MCF 10A (cell line): ENCODE measurements around the gene TOB2. TPM values are rescaled to one million over a fixed set of nuclear protein-coding genes. Genes with fewer than 3 reads are reported as not detected.

Experiments used
- BruUV-seq: library from RNA; stranded (reverse); fragments of 400-500 nt; replicated peaks from 2 replicates; lab custom pipeline; 2021; lab: Mats Ljungman, UMichigan
- CTCF ChIA-PET: fragments of 300-600 bp; sonication (Branson Sonifier 250); formaldehyde crosslinking; extraction: SDS; loops from one replicate; lab custom pipeline; 2021; ENCODE audit warnings: antibody characterized with exemption, inconsistent platforms; lab: Yijun Ruan, JAX
- POLR2A ChIA-PET: fragments of 300-600, 350-650 bp; sonication (Branson Sonifier 250); formaldehyde crosslinking; extraction: SDS; loops from one replicate; lab custom pipeline; 2020; ENCODE audit warnings: antibody characterized with exemption, inconsistent platforms; lab: Yijun Ruan, JAX
- DNase-seq: peaks from one replicate; pipeline ENCODE4 v3.0.0-alpha.2; 2018; ENCODE audit not compliant: unreplicated experiment
- H3K27ac Mint-ChIP-seq: one replicate; pipeline ENCODE4 v1.8.0; 2022; ENCODE audit warnings: mild to moderate bottlenecking, low read depth, mixed read lengths; ENCODE audit not compliant: unreplicated experiment
- H3K27me3 Mint-ChIP-seq: one replicate; pipeline ENCODE4 v1.8.0; 2022; ENCODE audit warnings: mixed read lengths; ENCODE audit not compliant: insufficient read depth, unreplicated experiment
- H3K36me3 Mint-ChIP-seq: one replicate; pipeline ENCODE4 v1.8.0; 2022; ENCODE audit warnings: mild to moderate bottlenecking, moderate library complexity, mixed read lengths; ENCODE audit not compliant: insufficient read depth, unreplicated experiment
- H3K4me1 Mint-ChIP-seq: one replicate; pipeline ENCODE4 v1.8.0; 2022; ENCODE audit warnings: mixed read lengths; ENCODE audit not compliant: insufficient read depth, unreplicated experiment
- H3K4me3 Mint-ChIP-seq: one replicate; pipeline ENCODE4 v1.8.0; 2022; ENCODE audit warnings: mild to moderate bottlenecking, moderate library complexity, mixed read lengths; ENCODE audit not compliant: unreplicated experiment
- H3K9me3 Mint-ChIP-seq: one replicate; pipeline ENCODE4 v1.8.0; 2022; ENCODE audit warnings: mixed read lengths; ENCODE audit not compliant: unreplicated experiment
- CTCF ChIP-seq: fragments of 200-600 bp; IDR thresholded peaks from one replicate; pipeline ENCODE4 v1.8.0; 2022; ENCODE audit warnings: antibody characterized with exemption, mild to moderate bottlenecking; ENCODE audit not compliant: unreplicated experiment
- intact Hi-C: fragments of 100-400 bp; cut with micrococcal nuclease; formaldehyde crosslinking; loops from 2 replicates; pipeline ENCODE4 v1.14.1; 2022
- total RNA-seq: library from RNA; stranded (reverse); gene quantifications from 2 replicates; pipeline ENCODE4 v1.2.3, GENCODE V29; 2022

TOB2 gene
- total RNA-seq, 1 experiment from 2014 or later = 25.4 TPM

- ChIA-PET POLR2A (interaction anchor here (0.6 to 1.2 kb wide), 3 partner anchors 11 to 257 kb away, joined by 3 to 5 read pairs (median 3); partner anchors contain the start of genes ACO2 and PHF5A), CTCF (interaction anchor here (0.6 to 2.8 kb wide), 2 partner anchors 108 to 692 kb away, joined by 3 to 17 read pairs; no protein-coding TSS in a partner anchor)
- no peak for TF ChIP-seq CTCF
- no peaks in the 10 kb centered on the region for H3K9me3 Mint-ChIP-seq
- peaks cover 6% of the 10 kb centered on the region for H3K36me3 Mint-ChIP-seq
- H3K4me1 Mint-ChIP-seq = peaks cover 25% of the 10 kb centered on the region
- no TSS peak for BruUV-seq
- peak overlapping the region; percentile 27 for H3K27ac Mint-ChIP-seq
- intact Hi-C loops = no loop called here
- no peak overlapping the region for H3K4me3 Mint-ChIP-seq
- DNase-seq = no peak
- no peaks in the 10 kb centered on the region for H3K27me3 Mint-ChIP-seq
Observed at GRCh38 chr22:41410311-41410751, 36.3 kb downstream of the TOB2 start.

GRCh38 chr22:41408665-41409064 is 37.9 kb downstream of the TOB2 start:
- ChIA-PET POLR2A (interaction anchor here (1.8 kb wide), 1 partner anchor 60 kb away, joined by 5 read pairs; the partner anchor contains the start of genes ACO2 and PHF5A), CTCF (interaction anchor here (0.6 to 2.8 kb wide), 3 partner anchors 8 to 110 kb away, joined by 3 to 17 read pairs (median 4); no protein-coding TSS in a partner anchor)
- H3K4me1 Mint-ChIP-seq = peaks cover 20% of the 10 kb centered on the region
- H3K27ac Mint-ChIP-seq = no peak overlapping the region
- DNase-seq = no peak
- TF ChIP-seq CTCF = no peak
- BruUV-seq = no TSS peak
- H3K36me3 Mint-ChIP-seq = no peaks in the 10 kb centered on the region
- intact Hi-C loops = no loop called here
- no peak overlapping the region for H3K4me3 Mint-ChIP-seq
- no peaks in the 10 kb centered on the region for H3K27me3 Mint-ChIP-seq
- no peaks in the 10 kb centered on the region for H3K9me3 Mint-ChIP-seq

- Mint-ChIP-seq H3K4me1 (peaks cover 23% of the 10 kb centered on the region), H3K4me3 (no peak overlapping the region), H3K9me3 (no peaks in the 10 kb centered on the region), H3K27ac (no peak overlapping the region), H3K27me3 (no peaks in the 10 kb centered on the region), H3K36me3 (no peaks in the 10 kb centered on the region)
- TF ChIP-seq CTCF = no peak
- BruUV-seq = no TSS peak
- ChIA-PET CTCF (interaction anchor here (0.7 to 1.9 kb wide), 3 partner anchors 44 to 112 kb away, joined by 3 to 12 read pairs (median 5); no protein-coding TSS in a partner anchor), POLR2A (interaction anchor here (0.7 kb wide), 1 partner anchor 39 kb away, joined by 3 read pairs; the partner anchor contains the start of gene TOB2)
- no peak for DNase-seq
- intact Hi-C loops = no loop called here
Observed at GRCh38 chr22:41407433-41407832, 39.2 kb downstream of the TOB2 start.

- DNase-seq = no peak
- POLR2A ChIA-PET = interaction anchor here (0.6 to 0.9 kb wide), 2 partner anchors 62 to 221 kb away, joined by 3 read pairs; partner anchors contain the start of genes ACO2 and PHF5A
- intact Hi-C loops = no loop called here
- H3K4me3 Mint-ChIP-seq = no peak overlapping the region
- H3K36me3 Mint-ChIP-seq = no peaks in the 10 kb centered on the region
- no peaks in the 10 kb centered on the region for H3K9me3 Mint-ChIP-seq
- no peak for TF ChIP-seq CTCF
- no peak overlapping the region for H3K27ac Mint-ChIP-seq
- CTCF ChIA-PET = interaction anchor here (0.6 to 1.9 kb wide), 3 partner anchors 105 to 113 kb away, joined by 3 to 12 read pairs (median 5); no protein-coding TSS in a partner anchor
- no TSS peak for BruUV-seq
- H3K27me3 Mint-ChIP-seq = no peaks in the 10 kb centered on the region
- H3K4me1 Mint-ChIP-seq = peaks cover 24% of the 10 kb centered on the region
Observed at GRCh38 chr22:41406410-41406809, 40.2 kb downstream of the TOB2 start.
